H1 (cell line): ENCODE data around the gene RNASET2. TPM values are rescaled to one million over a fixed set of nuclear protein-coding genes. Genes with fewer than 3 reads are reported as not detected.
A peak's percentile ranks its signal among the peaks of the same experiment; 100 is the strongest.

ENCODE experiments used
- CTCF ChIA-PET: fragments of 300-600 bp; sonication (Branson Sonifier 250); formaldehyde crosslinking; loops from one replicate; lab custom pipeline; 2021; ENCODE audit not compliant: partially characterized antibody; lab: Charles Lee
- POLR2A ChIA-PET: fragments of 300-600 bp; sonication (Branson Sonifier 250); formaldehyde crosslinking; loops from one replicate; lab custom pipeline; 2021; ENCODE audit warnings: inconsistent platforms; ENCODE audit not compliant: partially characterized antibody; lab: Charles Lee
- DNase-seq, 2 experiments: peaks; one replicate each; pipeline versions ENCODE4 v3.0.0 to v3.0.0-alpha.2; 2010 to 2022; ENCODE audit warnings: low spot score in 2 of 2, low read depth in 1 of 2, mixed read lengths in 1 of 2
- FAIRE-seq: peaks from 2 replicates; lab custom pipeline; 2011; peaks lifted over from hg19 to GRCh38; lab: Jason Lieb, UNC
- H2AFZ ChIP-seq: 2 replicates; pipeline ENCODE4 v1.8.1; 2012; ENCODE audit warnings: low read length, inconsistent platforms
- H2AK5ac ChIP-seq: 2 replicates; pipeline ENCODE4 v1.6.1; 2013; ENCODE audit warnings: low read depth, low read length
- H2BK120ac ChIP-seq: replicated peaks from 2 replicates; pipeline ENCODE3; 2013; ENCODE audit warnings: low read depth, low read length, inconsistent platforms
- H2BK12ac ChIP-seq: 2 replicates; pipeline ENCODE4 v1.6.1; 2013; ENCODE audit warnings: low read depth, low read length
- H2BK15ac ChIP-seq: 2 replicates; pipeline ENCODE4 v1.6.1; 2013; ENCODE audit warnings: low read length
- H2BK20ac ChIP-seq: 2 replicates; pipeline ENCODE4 v1.6.1; 2013; ENCODE audit warnings: low read length
- H2BK5ac ChIP-seq: 2 replicates; pipeline ENCODE4 v1.6.1; 2013; ENCODE audit warnings: low read depth, low read length
- H3K14ac ChIP-seq: 2 replicates; pipeline ENCODE4 v1.6.1; 2013; ENCODE audit warnings: inconsistent platforms; ENCODE audit not compliant: insufficient read length
- H3K18ac ChIP-seq: 2 replicates; pipeline ENCODE4 v1.6.1; 2013; ENCODE audit warnings: low read length; ENCODE audit errors: extremely low read depth
- H3K23ac ChIP-seq: 2 replicates; pipeline ENCODE4 v1.6.1; 2013; ENCODE audit warnings: inconsistent platforms; ENCODE audit not compliant: insufficient read length
- H3K23me2 ChIP-seq: 2 replicates; pipeline ENCODE4 v1.6.1; 2013; ENCODE audit warnings: low read depth, low read length
- H3K27ac ChIP-seq: 2 replicates; pipeline ENCODE4 v1.6.1; 2011; ENCODE audit warnings: low read depth, low read length, inconsistent platforms
- H3K27me3 ChIP-seq, 4 experiments: replicated peaks in 1 of 4; 1 replicate in 1 of 4; 2 replicates in 3 of 4; pipeline versions ENCODE4 v1.6.1 to v1.8.1; 2011 to 2013; ENCODE audit warnings: low read length in 3 of 4, mild to moderate bottlenecking in 3 of 4, inconsistent platforms in 2 of 4, mixed read lengths in 2 of 4, moderate library complexity in 1 of 4; ENCODE audit not compliant: control insufficient read depth in 3 of 4, insufficient read depth in 3 of 4; ENCODE audit errors: extremely low read depth in 1 of 4
- H3K36me3 ChIP-seq, 4 experiments: 2 replicates each; pipeline versions ENCODE4 v1.6.1 to v1.8.1; 2011 to 2013; ENCODE audit warnings: mild to moderate bottlenecking in 4 of 4, low read length in 3 of 4, moderate library complexity in 2 of 4, control low read depth in 1 of 4, inconsistent platforms in 1 of 4; ENCODE audit not compliant: insufficient read depth in 4 of 4, control insufficient read depth in 2 of 4
- H3K4ac ChIP-seq: replicated peaks from 2 replicates; pipeline ENCODE3; 2013; ENCODE audit warnings: low read length, low read depth, mixed read lengths, inconsistent platforms; ENCODE audit not compliant: insufficient read length
- H3K4me1 ChIP-seq, 4 experiments: replicated peaks in 1 of 4; 1 replicate in 1 of 4; 2 replicates in 3 of 4; pipeline versions ENCODE4 v1.6.1 to v1.8.1; 2011 to 2013; ENCODE audit warnings: low read length in 3 of 4, inconsistent platforms in 2 of 4, mixed read lengths in 1 of 4; ENCODE audit not compliant: insufficient read depth in 4 of 4, control insufficient read depth in 3 of 4
- H3K4me2 ChIP-seq, 2 experiments: 2 replicates each; pipeline versions ENCODE4 v1.6.1 to v1.8.1; 2011 to 2013; ENCODE audit warnings: low read depth in 2 of 2, low read length in 2 of 2, control low read depth in 1 of 2, inconsistent platforms in 1 of 2, mild to moderate bottlenecking in 1 of 2; ENCODE audit not compliant: insufficient read depth in 1 of 2
- H3K4me3 ChIP-seq, 4 experiments: fragments of 200-600, 300-600 bp in 1 of 4; sonication (generic), shearing (Covaris generic), sonication (Bioruptor Twin) in 1 of 4; 2 replicates each; pipeline versions ENCODE4 v1.5.1 to v1.8.1; 2011 to 2016; ENCODE audit warnings: low read length in 4 of 4, low read depth in 3 of 4, control low read depth in 2 of 4, inconsistent platforms in 2 of 4, mild to moderate bottlenecking in 2 of 4, mixed read lengths in 1 of 4, moderate library complexity in 1 of 4; ENCODE audit not compliant: insufficient read depth in 2 of 4; ENCODE audit errors: extremely low read depth in 1 of 4
- H3K56ac ChIP-seq: replicated peaks from 2 replicates; pipeline ENCODE3; 2013; ENCODE audit warnings: low read depth, mild to moderate bottlenecking, mixed read lengths, low read length, inconsistent platforms; ENCODE audit not compliant: insufficient read length
- H3K79me1 ChIP-seq: 2 replicates; pipeline ENCODE4 v1.6.1; 2013; ENCODE audit warnings: low read depth, low read length, control low read depth
- H3K79me2 ChIP-seq, 2 experiments: 2 replicates each; pipeline versions ENCODE4 v1.6.1 to v1.8.1; 2012 to 2013; ENCODE audit warnings: low read length in 2 of 2, mild to moderate bottlenecking in 2 of 2, inconsistent platforms in 1 of 2; ENCODE audit not compliant: insufficient read depth in 2 of 2, control insufficient read depth in 1 of 2
- H3K9ac ChIP-seq, 4 experiments: replicated peaks in 1 of 4; 1 replicate in 1 of 4; 2 replicates in 3 of 4; pipeline versions ENCODE4 v1.6.1 to v1.8.1; 2011 to 2013; ENCODE audit warnings: low read depth in 3 of 4, low read length in 3 of 4, control low read depth in 2 of 4, mild to moderate bottlenecking in 2 of 4, moderate library complexity in 2 of 4, inconsistent platforms in 1 of 4; ENCODE audit errors: extremely low read depth in 1 of 4
- H3K9me3 ChIP-seq, 2 experiments: 2 replicates each; pipeline versions ENCODE4 v1.6.1 to v1.8.1; 2012 to 2013; ENCODE audit warnings: mild to moderate bottlenecking in 2 of 2, moderate library complexity in 2 of 2, control low read depth in 1 of 2, inconsistent platforms in 1 of 2, low read depth in 1 of 2, low read length in 1 of 2, mixed read lengths in 1 of 2; ENCODE audit not compliant: insufficient read depth in 2 of 2
- H4K20me1 ChIP-seq, 2 experiments: replicated peaks in 1 of 2; 2 replicates each; pipeline versions ENCODE3 to v1.8.1; 2011 to 2013; ENCODE audit warnings: inconsistent platforms in 2 of 2, low read length in 2 of 2, mild to moderate bottlenecking in 1 of 2; ENCODE audit not compliant: insufficient read depth in 2 of 2, control insufficient read depth in 1 of 2
- H4K5ac ChIP-seq: 2 replicates; pipeline ENCODE4 v1.6.1; 2013; ENCODE audit warnings: low read length, low read depth, mixed read lengths, inconsistent platforms; ENCODE audit not compliant: insufficient read length
- H4K8ac ChIP-seq: 2 replicates; pipeline ENCODE4 v1.8.0; 2013; ENCODE audit warnings: mild to moderate bottlenecking, moderate library complexity, low read length, inconsistent platforms; ENCODE audit not compliant: insufficient read depth; ENCODE audit errors: extremely low read depth
- H4K91ac ChIP-seq: replicated peaks from 2 replicates; pipeline ENCODE3; 2013; ENCODE audit warnings: low read length, mixed read lengths, inconsistent platforms; ENCODE audit not compliant: insufficient read length
- E2F6 ChIP-seq: IDR thresholded peaks from 2 replicates; pipeline ENCODE4 v1.6.1; 2012; ENCODE audit warnings: inconsistent platforms
- HDAC2 ChIP-seq, 2 experiments: fragments of 300-600 bp in 1 of 2; sonication (generic) in 1 of 2; IDR thresholded peaks; 2 replicates each; pipeline ENCODE4 v1.6.1; 2011 to 2012; ENCODE audit warnings: low read depth in 2 of 2, low read length in 2 of 2, mild to moderate bottlenecking in 2 of 2, moderate library complexity in 2 of 2, borderline replicate concordance in 1 of 2, inconsistent platforms in 1 of 2
- MAFK ChIP-seq: IDR thresholded peaks from 2 replicates; pipeline ENCODE4 v1.6.1; 2012; ENCODE audit warnings: low read depth, mild to moderate bottlenecking, improper control_type of control experiment, low read length
- POLR2AphosphoS5 ChIP-seq: IDR thresholded peaks from 2 replicates; pipeline ENCODE4 v1.6.1; 2011; ENCODE audit warnings: low read depth, low read length
- TEAD4 ChIP-seq: IDR thresholded peaks from 2 replicates; pipeline ENCODE4 v1.6.1; 2012; ENCODE audit warnings: low read depth, low read length, inconsistent platforms, mixed read lengths
- WGBS, 2 experiments: shearing (Covaris generic) in 1 of 2; methylation state at CpG; one replicate each; pipeline versions ENCODE4 v1.1.6 to v1.1.7; 2013 to 2015; ENCODE audit warnings: low lambda C conversion rate in 2 of 2, mixed read lengths in 2 of 2, inconsistent platforms in 1 of 2, low coverage in 1 of 2, missing lambda C conversion rate in 1 of 2; ENCODE audit not compliant: insufficient replicate concordance in 2 of 2, insufficient coverage in 1 of 2, insufficient read length in 1 of 2; ENCODE audit errors: extremely low coverage in 1 of 2, missing lambda C conversion rate in 1 of 2; 5-methylcytosine and 5-hydroxymethylcytosine counted together
- polyA plus RNA-seq, 7 experiments: library from polyadenylated mRNA; depleted of rRNA in 3 of 7; stranded (reverse) in 5 of 7; unstranded in 2 of 7; fragments of >200 nt in 5 of 7; fragments of 200-250 nt in 2 of 7; gene quantifications; 1 replicate in 5 of 7; 2 replicates in 1 of 7; 4 replicates in 1 of 7; pipeline versions ENCODE4 v1.2.1 to v1.2.3, GENCODE V29; 2011 to 2013; ENCODE audit warnings: missing spikeins in 2 of 7, mixed read lengths in 2 of 7
- total RNA-seq: library from RNA; stranded (reverse); fragmentation: NEBNext Ultra II Directional; extraction: Animal tissue kit (Norgen Biotek cat#: 25700); gene quantifications from 2 replicates; pipeline ENCODE4 v1.2.1, GENCODE V29; 2021

The RNASET2 gene
- total and polyA plus RNA-seq, 2 of the 8 experiments (the other 6 are each of a cell fraction or from before 2014, with no cell fraction given): 15.7 to 22.9 TPM

- WGBS, 2 experiments: 87% methylated on average over 13 of the region's 13 CpGs; no CpG with 5 or more reads in 1 of the 2 experiments
- H2BK15ac ChIP-seq: no peak overlapping the region
- POLR2A ChIA-PET: no interaction called here
- no peak overlapping the region for H4K5ac ChIP-seq
- no peak overlapping the region for H3K14ac ChIP-seq
- FAIRE-seq (no peak), DNase-seq (peak in 1 of 2 experiments; percentile 45)
- no peaks in the 10 kb centered on the region for H4K20me1 ChIP-seq
- no peak overlapping the region for H2BK5ac ChIP-seq
- H2BK12ac ChIP-seq: 0 out of 2 replicates have a peak overlapping the region, but pooled peaks have one; percentile 39
- no peak overlapping the region for H3K4me3 ChIP-seq
- peak; percentile 54; the same call in 1 of the 2 replicates for TF ChIP-seq TEAD4
- no peak for TF ChIP-seq MAFK
- TF ChIP-seq POLR2AphosphoS5: no peak
- TF ChIP-seq HDAC2 (IDR thresholded peaks at IDR 0.05; ENCODE audit: borderline replicate concordance in 1 of 2, low read depth in 2 of 2, low read length in 2 of 2): no peak
- peak; percentile 31; the same call in 1 of the 2 replicates for TF ChIP-seq E2F6
- H2AFZ ChIP-seq: no peak overlapping the region
- no peak overlapping the region for H3K23ac ChIP-seq
- no peaks in the 10 kb centered on the region; a peak in 1 of 7 replicates for H3K27me3 ChIP-seq
- no peak overlapping the region for H3K18ac ChIP-seq
- H3K36me3 ChIP-seq: no peaks in the 10 kb centered on the region
- no peak overlapping the region for H3K9ac ChIP-seq
- H3K4me1 ChIP-seq: peaks cover 0 to 9% (median 6%) of the 10 kb centered on the region in 4 experiments; a peak in 6 of 7 replicates
- H2BK120ac ChIP-seq: no peak overlapping the region
- H4K8ac ChIP-seq: peak overlapping the region; percentile 20; the same call in 1 of the 2 replicates
- 0 out of 2 replicates have a peak overlapping the region, but pooled peaks have one; percentile 61 for H2AK5ac ChIP-seq
- no peaks in the 10 kb centered on the region for H3K23me2 ChIP-seq
- no peak overlapping the region for H3K4ac ChIP-seq
- H2BK20ac ChIP-seq: no peak overlapping the region
- no peak overlapping the region for H3K56ac ChIP-seq
- H3K79me1 ChIP-seq: no peaks in the 10 kb centered on the region
- CTCF ChIA-PET: interaction anchor here (1.4 to 3.2 kb wide), 4 partner anchors 47 to 128 kb away, joined by 3 to 17 read pairs (median 12); no protein-coding TSS in a partner anchor
- peak overlapping the region; percentile 9 for H4K91ac ChIP-seq
- H3K79me2 ChIP-seq: no peaks in the 10 kb centered on the region
- H3K27ac ChIP-seq: no peak overlapping the region
- H3K9me3 ChIP-seq: no peaks in the 10 kb centered on the region
- no peak overlapping the region for H3K4me2 ChIP-seq
Measured at GRCh38 chr6:166903500-166903899, 52.9 kb downstream of the RNASET2 start.
